Ovary (tissue), 9 donors: ENCODE data around the gene CNTNAP5. TPM values are rescaled to one million over a fixed set of nuclear protein-coding genes. Genes with fewer than 3 reads are reported as not detected.

Experiments used
- DNase-seq, 5 donors: peaks; one replicate each; pipeline ENCODE4 v3.0.0-alpha.2; 2019 to 2020
- H3K27ac ChIP-seq, 2 donors: fragments of 200-600 bp; one replicate each; pipeline versions ENCODE4 v1.5.1 to v1.8.0; 2019 to 2022
- H3K27me3 ChIP-seq: fragments of 200-600 bp; one replicate; pipeline ENCODE4 v1.8.0; 2022
- H3K36me3 ChIP-seq: fragments of 200-600 bp; sonication (generic); one replicate; pipeline ENCODE4 v1.5.1; 2019
- H3K4me1 ChIP-seq: one replicate; pipeline ENCODE4 v1.8.1; 2013; ENCODE audit warnings: mild to moderate bottlenecking, moderate library complexity; ENCODE audit not compliant: insufficient read depth
- H3K4me3 ChIP-seq: fragments of 200-600 bp; sonication (generic); one replicate; pipeline ENCODE4 v1.5.1; 2017
- H3K9me3 ChIP-seq, 2 donors: fragments of 200-600 bp in 1 of 2; sonication (generic) in 1 of 2; one replicate each; pipeline versions ENCODE4 v1.5.1 to v1.8.1; 2013 to 2019; ENCODE audit warnings: mild to moderate bottlenecking in 1 of 2, moderate library complexity in 1 of 2
- EP300 ChIP-seq: sonication (generic); formaldehyde crosslinking; IDR thresholded peaks from one replicate; pipeline ENCODE4 v1.6.1; 2017; ENCODE audit warnings: antibody characterized with exemption
- POLR2A ChIP-seq: fragments of 450-650 bp; IDR thresholded peaks from one replicate; pipeline ENCODE4 v1.6.1; 2017; ENCODE audit warnings: antibody characterized with exemption, mild to moderate bottlenecking, moderate library complexity
- WGBS, 3 donors: extraction: QIAGEN DNeasy Blood & Tissue Kit in 1 of 3; methylation state at CpG; one replicate each; pipeline versions ENCODE4 v1.1.5 to v1.1.7; 2013 to 2017; 5-methylcytosine and 5-hydroxymethylcytosine counted together
- intact Hi-C, 4 donors: fragments of 100-400 bp; cut with DNase I; formaldehyde crosslinking; loops; one replicate each; pipeline versions ENCODE4 v1.11.0 to v1.15.1; 2022 to 2023
- polyA plus RNA-seq, 2 donors: library from polyadenylated mRNA; stranded (reverse); fragments of 200-250 nt in 1 of 2; fragments of 350-450 nt in 1 of 2; fragmentation: Illumina TruSeq in 1 of 2; extraction: RNeasy Lipid Tissue Mini Kit (QIAGEN cat#74804) in 1 of 2; gene quantifications; one replicate each; pipeline ENCODE4 v1.2.3, GENCODE V29; 2013 to 2014
- total RNA-seq, 7 donors: library from RNA; depleted of rRNA in 2 of 7; stranded (reverse); fragments of >200 nt in 2 of 7; fragmentation: NEBNext Ultra II Directional in 3 of 7; extraction: Animal tissue kit (Norgen Biotek cat#: 25700) in 3 of 7; gene quantifications; one replicate each; pipeline versions ENCODE4 v1.1.0 to v1.2.4, GENCODE V29; 2016 to 2023
- TF ChIP-seq, protein P1 (sequence below), 3 donors: fragments of 450-650 bp in 2 of 3; fragments of 200-600 bp in 1 of 3; IDR thresholded peaks; one replicate each; pipeline versions ENCODE4 v1.5.1 to v1.8.0; 2016 to 2022; ENCODE audit warnings: antibody characterized with exemption in 3 of 3, mild to moderate bottlenecking in 1 of 3
- donor health status: DM: no; HTN: no; CAD: no; lungs with moderate emphysema.
- donor health status: DM: no; HTN: no; CAD: no.
- donor health status: Bipolar disorder and iron deficiency.
- donor health status: DM: yes; HTN: yes; CAD: no.
- donor health status: DM: no; HTN: no; CAD: no.
- donor health status: DM: yes; HTN: yes; CAD: no.

Gene CNTNAP5
- total and polyA plus RNA-seq, 9 donors: not detected

DNA sequence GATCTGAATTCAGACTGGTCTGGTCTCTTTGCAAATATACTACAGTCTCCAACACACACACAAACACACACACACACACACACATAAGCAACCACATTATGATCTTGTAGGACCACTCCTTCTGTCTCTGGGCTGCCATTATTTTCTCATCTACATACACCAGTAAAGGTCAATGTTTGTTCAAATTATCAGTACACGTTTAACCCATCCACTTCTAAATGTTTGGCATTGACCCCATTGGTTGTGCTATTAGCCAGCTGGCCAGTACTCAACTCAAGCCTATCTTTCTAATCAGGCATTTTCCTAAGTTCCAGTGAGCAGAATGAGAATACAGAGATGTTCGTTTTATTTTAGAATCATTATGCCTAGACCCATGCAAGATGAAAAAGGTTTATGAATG, 186.4 kb downstream of the CNTNAP5 start:
- Histone ChIP-seq H3K9me3 (no peaks in the 10 kb centered on the region), H3K27me3 (no peaks in the 10 kb centered on the region), H3K27ac (no peak overlapping the region), H3K4me1 (no peaks in the 10 kb centered on the region), H3K4me3 (no peak overlapping the region), H3K36me3 (no peaks in the 10 kb centered on the region)
- intact Hi-C loops: no loop called here
- TF ChIP-seq EP300 (no peak), POLR2A (no peak)
- TF ChIP-seq, protein P1, sequence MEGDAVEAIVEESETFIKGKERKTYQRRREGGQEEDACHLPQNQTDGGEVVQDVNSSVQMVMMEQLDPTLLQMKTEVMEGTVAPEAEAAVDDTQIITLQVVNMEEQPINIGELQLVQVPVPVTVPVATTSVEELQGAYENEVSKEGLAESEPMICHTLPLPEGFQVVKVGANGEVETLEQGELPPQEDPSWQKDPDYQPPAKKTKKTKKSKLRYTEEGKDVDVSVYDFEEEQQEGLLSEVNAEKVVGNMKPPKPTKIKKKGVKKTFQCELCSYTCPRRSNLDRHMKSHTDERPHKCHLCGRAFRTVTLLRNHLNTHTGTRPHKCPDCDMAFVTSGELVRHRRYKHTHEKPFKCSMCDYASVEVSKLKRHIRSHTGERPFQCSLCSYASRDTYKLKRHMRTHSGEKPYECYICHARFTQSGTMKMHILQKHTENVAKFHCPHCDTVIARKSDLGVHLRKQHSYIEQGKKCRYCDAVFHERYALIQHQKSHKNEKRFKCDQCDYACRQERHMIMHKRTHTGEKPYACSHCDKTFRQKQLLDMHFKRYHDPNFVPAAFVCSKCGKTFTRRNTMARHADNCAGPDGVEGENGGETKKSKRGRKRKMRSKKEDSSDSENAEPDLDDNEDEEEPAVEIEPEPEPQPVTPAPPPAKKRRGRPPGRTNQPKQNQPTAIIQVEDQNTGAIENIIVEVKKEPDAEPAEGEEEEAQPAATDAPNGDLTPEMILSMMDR (IDR thresholded peaks at IDR 0.05): no peak
- no peak for DNase-seq
- 47 to 66% (median 56%) methylated on average over 2 of the region's 2 CpGs for WGBS, 3 donors

DNA sequence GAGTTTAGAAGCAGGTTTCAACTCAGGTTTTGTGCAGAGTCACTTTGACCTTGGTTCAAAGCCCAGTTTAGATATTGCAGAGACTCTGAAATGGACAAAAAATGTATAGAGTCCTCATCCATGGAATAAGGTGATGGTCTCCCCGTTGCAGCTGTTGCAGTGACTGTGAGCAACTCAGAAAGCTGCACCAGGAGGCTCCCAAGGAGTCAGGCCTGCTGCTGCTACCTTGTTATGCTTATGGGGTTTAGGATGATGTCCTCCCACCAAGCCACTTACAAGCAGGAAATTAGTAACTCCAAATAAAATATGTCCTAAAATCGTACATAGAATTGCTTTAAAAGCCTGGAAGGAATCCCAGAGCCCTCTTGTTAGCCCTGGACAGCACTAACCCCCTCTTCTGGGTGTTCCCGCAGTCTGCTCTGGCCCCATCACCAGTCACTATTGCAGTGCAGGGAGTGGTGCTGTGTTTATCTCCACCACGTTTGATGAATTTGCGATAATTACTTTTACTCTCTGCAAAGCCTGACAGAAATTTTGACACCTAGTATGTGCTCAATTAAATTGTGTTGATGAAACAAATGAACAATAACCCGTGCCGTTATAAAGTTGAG, 189.0 kb downstream of the CNTNAP5 start:
- DNase-seq: no peak
- no peaks in the 10 kb centered on the region for H3K27me3 ChIP-seq
- 61 to 66% (median 62%) methylated on average over 7 of the region's 7 CpGs for WGBS, 3 donors
- no peak overlapping the region for H3K4me3 ChIP-seq
- no peak overlapping the region for H3K27ac ChIP-seq
- no peaks in the 10 kb centered on the region for H3K4me1 ChIP-seq
- no peaks in the 10 kb centered on the region for H3K36me3 ChIP-seq
- H3K9me3 ChIP-seq: no peaks in the 10 kb centered on the region
- TF ChIP-seq POLR2A: no peak
- TF ChIP-seq EP300: no peak
- TF ChIP-seq, protein P1 (IDR thresholded peaks at IDR 0.05): no peak
- intact Hi-C loops: no loop called here

DNA sequence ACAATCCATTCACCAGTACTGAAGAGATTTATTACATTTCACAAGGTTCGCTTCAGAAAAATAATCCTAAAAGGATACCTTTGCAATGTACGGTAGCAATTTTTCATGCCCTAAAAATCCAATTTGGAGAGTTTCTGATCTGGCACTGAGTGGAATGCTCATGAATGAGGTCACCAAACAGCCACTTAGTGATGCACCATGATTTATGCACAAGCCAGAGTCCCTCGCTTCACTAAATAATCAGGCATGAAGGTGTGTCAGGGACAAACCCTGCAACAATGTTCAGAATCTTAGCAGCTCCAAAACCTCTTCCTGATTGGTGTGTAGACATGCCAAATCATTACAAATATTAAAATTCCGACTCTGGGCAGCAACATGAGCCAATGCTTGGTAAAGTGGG, 221.1 kb downstream of the CNTNAP5 start:
- intact Hi-C loops: no loop called here
- Histone ChIP-seq H3K9me3 (no peaks in the 10 kb centered on the region), H3K36me3 (no peaks in the 10 kb centered on the region), H3K27me3 (no peaks in the 10 kb centered on the region), H3K27ac (no peak overlapping the region), H3K4me1 (no peaks in the 10 kb centered on the region), H3K4me3 (no peak overlapping the region)
- TF ChIP-seq, protein P1 (IDR thresholded peaks at IDR 0.05): no peak
- TF ChIP-seq EP300: no peak
- TF ChIP-seq POLR2A: no peak
- WGBS, 3 donors: 77 to 87% (median 79%) methylated on average over 4 of the region's 4 CpGs
- no peak for DNase-seq

DNA sequence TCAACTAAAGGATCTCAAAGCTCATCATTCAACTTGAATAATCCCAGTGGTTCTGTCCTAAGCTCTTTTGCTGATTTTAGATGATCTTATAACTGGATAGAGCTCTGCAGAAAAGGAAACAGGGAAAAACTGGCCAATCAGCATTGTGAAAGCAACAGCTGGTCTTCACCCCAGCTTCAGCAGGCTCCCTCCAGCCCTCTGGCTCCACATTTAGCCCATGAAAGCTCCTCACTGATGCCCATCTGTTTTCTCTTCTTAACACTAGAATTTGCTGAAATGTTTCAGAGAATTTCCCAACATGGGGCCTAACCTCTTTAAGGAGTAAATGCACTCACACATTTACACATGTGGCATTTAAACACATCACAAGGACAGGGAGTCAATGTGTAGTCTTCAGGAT, 223.3 kb downstream of the CNTNAP5 start:
- intact Hi-C loops: no loop called here
- no peaks in the 10 kb centered on the region for H3K4me1 ChIP-seq

More for the DNA sequence above, 223.3 kb downstream of the CNTNAP5 start:
- no peak for DNase-seq
- Histone ChIP-seq H3K9me3 (no peaks in the 10 kb centered on the region), H3K27ac (no peak overlapping the region), H3K4me3 (no peak overlapping the region), H3K36me3 (no peaks in the 10 kb centered on the region), H3K27me3 (no peaks in the 10 kb centered on the region)
- TF ChIP-seq, protein P1 (IDR thresholded peaks at IDR 0.05): no peak
- TF ChIP-seq EP300 (no peak), POLR2A (no peak)
